ENCODE measurements around the gene LRRTM4. TPM values are rescaled to one million over a fixed set of nuclear protein-coding genes. Genes with fewer than 3 reads are reported as not detected.

LRRTM4 gene
- total RNA-seq, 1 donor from 2014 or later, result 18.6 TPM

- peaks cover 22% of the 10 kb centered on the region for H3K4me1 Mint-ChIP-seq (ENCODE audit: low read depth, unreplicated experiment)
- no peaks in the 10 kb centered on the region for H3K9me3 Mint-ChIP-seq (ENCODE audit: unreplicated experiment)
- H3K27me3 Mint-ChIP-seq (ENCODE audit: unreplicated experiment), result no peaks in the 10 kb centered on the region
- TF ChIP-seq CTCF (IDR thresholded peaks at IDR 0.05; ENCODE audit: partially characterized antibody, unreplicated experiment), result no peak
- no peak for DNase-seq
- H3K4me3 Mint-ChIP-seq (ENCODE audit: unreplicated experiment), result no peak overlapping the region
- no peak overlapping the region for H3K27ac Mint-ChIP-seq (ENCODE audit: unreplicated experiment)
- no peaks in the 10 kb centered on the region for H3K36me3 Mint-ChIP-seq (ENCODE audit: unreplicated experiment)
Observed at GRCh38 chr2:77395011-77395410, 127.2 kb downstream of the LRRTM4 start.

DNA sequence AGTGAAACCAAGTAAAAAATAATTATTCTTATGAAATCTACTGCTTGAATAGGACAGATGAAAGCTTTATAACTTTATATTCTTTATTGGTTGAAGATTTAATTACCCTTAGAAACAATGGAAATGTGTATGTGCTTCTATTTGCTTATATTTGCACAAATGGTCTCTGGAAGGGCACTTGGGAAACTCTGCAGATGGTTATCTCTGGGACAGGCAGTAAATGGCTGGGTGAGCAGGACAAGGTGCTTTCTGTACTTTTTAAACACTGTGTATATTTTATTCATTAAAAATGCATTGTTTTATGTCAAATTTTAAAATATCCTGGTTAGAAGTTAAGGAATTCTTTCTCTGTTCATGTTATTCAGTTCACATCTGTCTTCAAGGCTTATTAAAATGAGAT is 131.1 kb downstream of the LRRTM4 start:
- no peaks in the 10 kb centered on the region for H3K9me3 Mint-ChIP-seq (ENCODE audit: unreplicated experiment)
- H3K27ac Mint-ChIP-seq (ENCODE audit: unreplicated experiment), result no peak overlapping the region
- H3K4me1 Mint-ChIP-seq (ENCODE audit: low read depth, unreplicated experiment), result peaks cover 12% of the 10 kb centered on the region
- DNase-seq, result no peak
- no peak for TF ChIP-seq CTCF (IDR thresholded peaks at IDR 0.05; ENCODE audit: partially characterized antibody, unreplicated experiment)
- no peaks in the 10 kb centered on the region for H3K36me3 Mint-ChIP-seq (ENCODE audit: unreplicated experiment)
- H3K27me3 Mint-ChIP-seq (ENCODE audit: unreplicated experiment), result no peaks in the 10 kb centered on the region
- H3K4me3 Mint-ChIP-seq (ENCODE audit: unreplicated experiment), result no peak overlapping the region

- no peaks in the 10 kb centered on the region for H3K27me3 Mint-ChIP-seq (ENCODE audit: unreplicated experiment)
- TF ChIP-seq CTCF (IDR thresholded peaks at IDR 0.05; ENCODE audit: partially characterized antibody, unreplicated experiment), result no peak
- H3K4me3 Mint-ChIP-seq (ENCODE audit: unreplicated experiment), result no peak overlapping the region
- H3K9me3 Mint-ChIP-seq (ENCODE audit: unreplicated experiment), result no peaks in the 10 kb centered on the region
- no peak overlapping the region for H3K27ac Mint-ChIP-seq (ENCODE audit: unreplicated experiment)
- no peaks in the 10 kb centered on the region for H3K36me3 Mint-ChIP-seq (ENCODE audit: unreplicated experiment)
- peaks cover 8% of the 10 kb centered on the region for H3K4me1 Mint-ChIP-seq (ENCODE audit: low read depth, unreplicated experiment)
- DNase-seq, result no peak
Observed at GRCh38 chr2:77387324-77387723, 134.9 kb downstream of the LRRTM4 start.

- H3K4me1 Mint-ChIP-seq (ENCODE audit: low read depth, unreplicated experiment), result no peaks in the 10 kb centered on the region
- no peak overlapping the region for H3K4me3 Mint-ChIP-seq (ENCODE audit: unreplicated experiment)
- H3K36me3 Mint-ChIP-seq (ENCODE audit: unreplicated experiment), result no peaks in the 10 kb centered on the region
- TF ChIP-seq CTCF (IDR thresholded peaks at IDR 0.05; ENCODE audit: partially characterized antibody, unreplicated experiment), result no peak
- no peaks in the 10 kb centered on the region for H3K27me3 Mint-ChIP-seq (ENCODE audit: unreplicated experiment)
- no peak overlapping the region for H3K27ac Mint-ChIP-seq (ENCODE audit: unreplicated experiment)
- H3K9me3 Mint-ChIP-seq (ENCODE audit: unreplicated experiment), result no peaks in the 10 kb centered on the region
- DNase-seq, result no peak
Observed at GRCh38 chr2:77372636-77373035, 149.5 kb downstream of the LRRTM4 start.

- Mint-ChIP-seq H3K4me3 (ENCODE audit: unreplicated experiment) (no peak overlapping the region), H3K27ac (ENCODE audit: unreplicated experiment) (no peak overlapping the region)
Observed at GRCh38 chr2:77370511-77370910, 151.7 kb downstream of the LRRTM4 start.

More at GRCh38 chr2:77370511-77370910, 151.7 kb downstream of the LRRTM4 start:
- H3K36me3 Mint-ChIP-seq (ENCODE audit: unreplicated experiment), result no peaks in the 10 kb centered on the region
- DNase-seq, result no peak
- TF ChIP-seq CTCF (IDR thresholded peaks at IDR 0.05; ENCODE audit: partially characterized antibody, unreplicated experiment), result no peak
- no peaks in the 10 kb centered on the region for H3K4me1 Mint-ChIP-seq (ENCODE audit: low read depth, unreplicated experiment)
- H3K27me3 Mint-ChIP-seq (ENCODE audit: unreplicated experiment), result no peaks in the 10 kb centered on the region
- no peaks in the 10 kb centered on the region for H3K9me3 Mint-ChIP-seq (ENCODE audit: unreplicated experiment)

Measured in glutamatergic neuron (in vitro differentiated cells).